ENCODE measurements around the gene SEC11A.
"Not testable (repeated sequence)": the region's sequence is repeated elsewhere in the genome, so short reads cannot be mapped to it uniquely, and the experiment has no call there.

The SEC11A gene

GRCh38 chr15:84716036-84716732 lies at the start of gene SEC11A:
Gene SEC11A (minus strand): TSS chr15:84716139. CDS start chr15:84716075, 64 bp downstream.
- DNase-seq (ENCODE audit: low spot score) = peak; percentile 93

- DNase-seq (ENCODE audit: low spot score) = no peak
These were observed 49.7 kb upstream of the SEC11A start for GRCh38 chr15:84765675-84766074.

GRCh38 chr15:84764989-84765388 lies 49.0 kb upstream of the SEC11A start:
- no peak for DNase-seq (ENCODE audit: low spot score)

- no peak for DNase-seq (ENCODE audit: low spot score)
These were observed 48.6 kb upstream of the SEC11A start for GRCh38 chr15:84764585-84764984.

GRCh38 chr15:84762840-84763572 lies 47.1 kb upstream of the SEC11A start:
- DNase-seq (ENCODE audit: low spot score) = no peak

- peak; percentile 39 for DNase-seq (ENCODE audit: low spot score)
These were observed 45.7 kb upstream of the SEC11A start for GRCh38 chr15:84761607-84762131.

GRCh38 chr15:84760219-84760618 lies 44.3 kb upstream of the SEC11A start:
- no peak for DNase-seq (ENCODE audit: low spot score)

GRCh38 chr15:84759018-84759417 lies 43.1 kb upstream of the SEC11A start:
- no peak for DNase-seq (ENCODE audit: low spot score)

- no peak for DNase-seq (ENCODE audit: low spot score)
These were observed 40.0 kb upstream of the SEC11A start for GRCh38 chr15:84755736-84756527.

GRCh38 chr15:84754889-84755288 lies 39.0 kb upstream of the SEC11A start:
- DNase-seq (ENCODE audit: low spot score) = not testable (repeated sequence)

- DNase-seq (ENCODE audit: low spot score) = no peak
These were observed 36.8 kb upstream of the SEC11A start for GRCh38 chr15:84752700-84753099.

- no peak for DNase-seq (ENCODE audit: low spot score)
These were observed 36.3 kb upstream of the SEC11A start for GRCh38 chr15:84752195-84752594.

- not testable (repeated sequence) for DNase-seq (ENCODE audit: low spot score)
These were observed 35.8 kb upstream of the SEC11A start for GRCh38 chr15:84751721-84752120.

- DNase-seq (ENCODE audit: low spot score) = no peak
These were observed 34.7 kb upstream of the SEC11A start for GRCh38 chr15:84750583-84751092.

GRCh38 chr15:84749111-84749991 lies 33.4 kb upstream of the SEC11A start:
- DNase-seq (ENCODE audit: low spot score) = peak; percentile 50

GRCh38 chr15:84748274-84749110 lies 32.6 kb upstream of the SEC11A start, which contains the start of gene ZNF592:
Gene ZNF592 (plus strand): TSS chr15:84748592. CDS start chr15:84782676, 34,084 bp downstream.
- DNase-seq (ENCODE audit: low spot score) = peak; percentile 78

- peak; percentile 78 for DNase-seq (ENCODE audit: low spot score)
These were observed 31.7 kb upstream of the SEC11A start for GRCh38 chr15:84747416-84748273.

GRCh38 chr15:84741121-84741520 lies 25.2 kb upstream of the SEC11A start:
- no peak for DNase-seq (ENCODE audit: low spot score)

- no peak for DNase-seq (ENCODE audit: low spot score)
These were observed 24.8 kb upstream of the SEC11A start for GRCh38 chr15:84740691-84741090.

Measured in CD4-positive, alpha-beta T cell treated with Interleukin-2 at 100 ng/mL for 4 hours (primary cell).